ENCODE data around the gene HACD2.

Gene HACD2

GRCh38 chr3:123593381-123593780, 8.5 kb upstream of the HACD2 start:
- no peak for TF ChIP-seq CTCF (IDR thresholded peaks at IDR 0.05)

- no peak for TF ChIP-seq CTCF (IDR thresholded peaks at IDR 0.05)
Observed at GRCh38 chr3:123590685-123591450, 6.0 kb upstream of the HACD2 start.

DNA sequence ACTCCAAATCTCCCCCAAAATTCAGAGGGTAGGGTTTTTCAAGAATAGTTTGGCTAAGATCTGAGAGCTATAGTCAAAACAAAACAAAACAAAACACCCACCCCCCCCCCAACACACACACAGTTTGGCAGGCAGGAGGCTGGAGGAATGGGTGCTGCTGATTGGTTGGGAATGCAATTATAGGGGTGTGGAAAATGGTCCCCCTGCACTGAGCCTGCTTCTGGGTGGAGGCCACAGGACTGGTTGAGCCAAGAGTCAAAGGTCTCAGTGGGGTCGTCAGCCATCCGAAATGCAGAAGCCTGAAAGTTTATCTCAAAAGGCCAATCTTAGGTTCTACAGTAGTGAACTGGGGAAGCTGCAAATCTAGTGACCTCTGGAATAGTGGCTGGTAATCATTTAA, 2.5 kb upstream of the HACD2 start:
- TF ChIP-seq CTCF (IDR thresholded peaks at IDR 0.05), result no peak

GRCh38 chr3:123586968-123587367, 2.1 kb upstream of the HACD2 start:
- no peak for TF ChIP-seq CTCF (IDR thresholded peaks at IDR 0.05)

- no peak for TF ChIP-seq CTCF (IDR thresholded peaks at IDR 0.05)
Observed at GRCh38 chr3:123586131-123586530, 1.3 kb upstream of the HACD2 start.

DNA sequence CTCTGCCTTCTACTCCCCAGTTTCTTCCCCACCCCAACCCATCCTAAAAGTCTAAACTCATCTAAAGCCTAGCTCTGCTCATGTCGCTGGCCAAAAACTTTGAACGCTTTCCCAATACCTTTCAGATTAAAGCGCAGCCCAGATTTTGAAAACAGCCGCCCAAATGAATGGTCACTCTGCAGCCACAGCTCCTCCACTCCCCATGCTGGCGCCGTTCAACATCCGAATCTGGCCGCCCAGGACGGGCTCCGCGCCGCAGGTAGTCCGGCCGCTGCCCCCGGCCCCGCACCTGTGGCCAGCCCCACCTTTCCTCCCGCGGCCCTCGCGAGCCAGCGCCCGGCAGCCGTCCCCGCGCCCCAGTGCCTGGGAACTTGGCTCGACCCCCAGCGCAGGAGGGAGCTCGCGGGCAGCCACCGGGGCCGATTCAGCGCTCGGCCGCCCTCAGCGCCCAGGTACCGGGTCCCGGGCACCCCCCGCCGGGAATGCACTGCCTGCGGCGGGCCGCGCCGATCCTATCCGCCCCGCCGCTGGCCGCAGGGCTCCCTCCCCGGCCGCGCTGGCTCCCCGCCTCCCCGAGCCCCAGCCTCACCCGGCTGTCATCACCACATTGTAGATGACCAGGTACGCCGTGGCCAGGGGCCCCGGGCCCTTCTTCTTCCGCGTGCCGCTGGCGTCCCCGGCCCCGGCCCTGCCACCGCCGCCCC, 417 bp downstream of the HACD2 start:
- TF ChIP-seq CTCF (IDR thresholded peaks at IDR 0.05), result peak; percentile 33; the same call in 1 of the 2 replicates

- no peak for TF ChIP-seq CTCF (IDR thresholded peaks at IDR 0.05)
Observed at GRCh38 chr3:123583561-123583960, 1.3 kb downstream of the HACD2 start.

Measured in LNCAP (cell line).